HG03439 (cell line): ENCODE results near the gene PLPPR3.

Experiments used
- ATAC-seq: cut with Tn5 transposase; IDR thresholded peaks from one replicate; pipeline ENCODE4 v1.9.1; 2021; ENCODE audit warnings: mild to moderate bottlenecking, moderate library complexity; ENCODE audit not compliant: unreplicated experiment

The PLPPR3 gene

GRCh38 chr19:810077-810855 lies 11.5 kb downstream of the PLPPR3 start:
- no peak for ATAC-seq

- ATAC-seq: no peak
Observed at GRCh38 chr19:808423-808775, 13.4 kb downstream of the PLPPR3 start.

GRCh38 chr19:807627-808422 lies 13.9 kb downstream of the PLPPR3 start:
- no peak for ATAC-seq

- no peak for ATAC-seq
Observed at GRCh38 chr19:806815-807421, 14.8 kb downstream of the PLPPR3 start.

- no peak for ATAC-seq
Observed at GRCh38 chr19:805600-806550, 15.9 kb downstream of the PLPPR3 start.

- ATAC-seq: no peak
Observed at GRCh38 chr19:805166-805551, 16.6 kb downstream of the PLPPR3 start.

GRCh38 chr19:804419-805165 lies 17.2 kb downstream of the PLPPR3 start:
- ATAC-seq: no peak

- ATAC-seq: no peak
Observed at GRCh38 chr19:803686-804418, 17.9 kb downstream of the PLPPR3 start.

GRCh38 chr19:803099-803561 lies 18.6 kb downstream of the PLPPR3 start:
- no peak for ATAC-seq

- no peak for ATAC-seq
Observed at GRCh38 chr19:802498-803098, 19.2 kb downstream of the PLPPR3 start.

- no peak for ATAC-seq
Observed at GRCh38 chr19:801861-802497, 19.8 kb downstream of the PLPPR3 start.

- ATAC-seq: no peak
Observed at GRCh38 chr19:801030-801860, 20.5 kb downstream of the PLPPR3 start.

GRCh38 chr19:800360-801029 lies 21.3 kb downstream of the PLPPR3 start:
- ATAC-seq: no peak

- ATAC-seq: no peak
Observed at GRCh38 chr19:799076-799881, 22.5 kb downstream of the PLPPR3 start.

GRCh38 chr19:798415-799075 lies 23.2 kb downstream of the PLPPR3 start:
- no peak for ATAC-seq
